Measurements from ENCODE around the gene CLRN3.
A peak's percentile ranks its signal among the peaks of the same experiment; 100 is the strongest.

CLRN3 gene

DNA sequence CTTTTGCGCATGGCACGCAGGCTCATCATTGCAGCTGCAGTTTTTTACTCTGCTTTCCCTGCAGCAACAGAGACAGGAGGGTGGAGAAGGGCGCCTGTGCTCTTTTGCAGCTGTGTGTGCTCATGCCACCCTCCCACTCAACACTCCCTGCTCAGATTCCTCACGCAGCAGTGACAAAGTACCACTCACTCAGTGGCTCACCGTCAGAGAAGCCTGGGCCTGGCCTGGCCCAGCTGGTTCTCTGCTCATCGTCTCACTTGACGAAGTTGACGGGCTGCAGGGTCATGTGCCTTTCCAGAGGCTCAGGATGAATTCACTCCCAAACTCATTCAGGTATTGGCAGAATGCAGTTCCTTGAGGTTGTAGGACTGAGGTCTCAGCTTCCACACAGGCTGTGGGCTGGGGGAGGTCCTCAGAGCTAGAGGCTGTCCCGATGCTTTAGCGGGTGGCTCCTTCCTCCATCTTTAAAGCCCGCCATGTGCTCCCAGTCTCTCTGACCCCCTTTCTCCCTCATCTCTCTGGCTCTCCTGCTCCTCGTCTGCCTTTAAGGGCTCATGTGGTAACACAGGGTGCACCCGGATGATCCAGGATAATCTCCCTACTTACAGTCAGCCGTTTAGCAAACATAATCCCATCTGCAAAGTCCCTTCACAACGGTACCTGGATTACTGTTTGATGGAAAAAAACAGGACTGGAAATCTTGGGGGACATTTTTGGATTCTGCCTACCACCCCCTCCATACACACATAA, 40.0 kb upstream of the CLRN3 start:
- H4K20me1 ChIP-seq: peaks cover 0 to 3% (median 0%) of the 10 kb centered on the region in 11 experiments; a peak in 1 of 22 replicates
- no peak overlapping the region for H3K4me2 ChIP-seq
- no peak overlapping the region for H3K27ac ChIP-seq
- H3K9me3 ChIP-seq (replicated peaks in 1 of 11): peaks cover 0 to 12% (median 5%) of the 10 kb centered on the region in 11 experiments; a peak in 8 of 22 replicates
- peaks cover 0 to 41% (median 0%) of the 10 kb centered on the region in 11 experiments; a peak in 10 of 22 replicates for H3K36me3 ChIP-seq
- H3K27me3 ChIP-seq: no peaks in the 10 kb centered on the region
- H3K9ac ChIP-seq: no peak overlapping the region
- peaks cover 0 to 28% (median 13%) of the 10 kb centered on the region in 10 experiments; a peak in 13 of 20 replicates for H3K4me1 ChIP-seq
- no peak for TF ChIP-seq Cebpa-rat (IDR thresholded peaks at IDR 0.05)
- H3K4me3 ChIP-seq: no peak overlapping the region

DNA sequence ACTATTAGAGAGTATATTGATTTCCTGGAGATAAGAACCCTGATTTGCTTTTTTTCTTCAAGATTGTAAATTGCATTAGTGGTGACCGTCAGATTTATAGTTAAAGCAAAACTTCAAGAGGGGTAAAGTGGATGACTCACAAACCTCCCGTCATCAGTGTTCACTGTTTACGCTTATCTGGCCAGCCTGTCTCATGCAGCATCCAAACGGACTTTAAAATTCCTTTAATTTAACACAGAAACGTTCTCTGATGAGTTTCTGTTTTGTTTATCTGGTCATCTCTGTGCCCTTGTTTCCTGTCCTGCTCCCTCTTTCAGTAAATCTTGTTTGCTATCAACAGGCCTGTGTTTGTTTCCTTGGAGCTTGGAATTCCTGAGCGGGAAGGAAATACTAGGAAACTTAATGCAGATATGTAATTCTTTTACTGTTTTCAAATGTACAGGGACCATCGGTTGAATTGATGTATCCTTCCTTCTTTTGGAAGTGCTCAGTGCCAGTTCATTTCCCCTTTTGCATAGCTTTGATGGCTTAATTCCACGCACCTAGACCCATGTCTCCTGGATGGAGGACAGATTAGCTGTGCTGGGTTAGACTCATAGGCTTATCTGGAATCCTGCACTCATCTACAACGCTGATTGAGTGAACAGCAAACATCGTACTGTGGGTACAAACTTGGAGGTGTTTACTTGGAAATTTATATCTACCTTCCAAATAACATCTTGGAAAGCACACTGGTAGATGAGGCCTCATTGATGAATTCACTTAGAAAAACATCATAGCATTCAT, 35.5 kb upstream of the CLRN3 start:
- Histone ChIP-seq H4K20me1 (no peaks in the 10 kb centered on the region), H3K4me1 (peaks cover 28 to 58% (median 52%) of the 10 kb centered on the region in 10 experiments), H3K27me3 (no peaks in the 10 kb centered on the region), H3K36me3 (peaks cover 0 to 15% (median 0%) of the 10 kb centered on the region in 11 experiments; a peak in 10 of 22 replicates), H3K4me2 (peak overlapping the region in 6 of 11 experiments; percentile 39 to 98 (median 84); a peak in 11 of 22 replicates), H3K9me3 (replicated peaks in 1 of 11) (peaks cover 0 to 13% (median 5%) of the 10 kb centered on the region in 11 experiments; a peak in 9 of 22 replicates), H3K9ac (no peak overlapping the region), H3K4me3 (no peak overlapping the region), H3K27ac (no peak overlapping the region)
- TF ChIP-seq Cebpa-rat (IDR thresholded peaks at IDR 0.05): no peak

DNA sequence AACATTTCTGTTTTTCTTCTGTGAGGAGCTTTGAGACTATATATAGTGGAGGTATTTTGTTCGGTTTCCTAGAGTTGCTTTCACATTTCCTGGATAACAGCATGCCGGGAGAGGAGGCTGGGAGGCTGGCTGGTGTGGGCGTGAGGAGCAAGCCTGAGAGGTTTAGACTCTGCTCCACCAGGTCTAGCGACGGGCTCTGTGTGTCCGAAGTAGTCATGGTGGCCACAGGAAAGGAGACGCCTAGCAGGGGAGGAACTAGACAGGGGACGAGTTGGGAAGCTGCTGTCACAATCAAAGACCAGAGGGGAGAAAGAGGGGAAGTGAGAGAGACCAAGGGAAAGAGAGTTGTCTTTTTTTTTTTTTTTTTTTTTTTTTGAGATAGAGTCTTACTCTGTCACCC, 33.7 kb upstream of the CLRN3 start:
- H3K27me3 ChIP-seq: no peaks in the 10 kb centered on the region
- H3K27ac ChIP-seq: peak overlapping the region in 9 of 11 experiments; percentile 17 to 96 (median 67); a peak in 18 of 22 replicates
- peak overlapping the region in 6 of 11 experiments; percentile 30 to 60 (median 45); a peak in 12 of 22 replicates for H3K9ac ChIP-seq
- peaks cover 0 to 7% (median 0%) of the 10 kb centered on the region in 11 experiments; a peak in 1 of 22 replicates for H3K36me3 ChIP-seq
- H4K20me1 ChIP-seq: no peaks in the 10 kb centered on the region
- peaks cover 0 to 7% (median 0%) of the 10 kb centered on the region in 11 experiments; a peak in 2 of 22 replicates for H3K9me3 ChIP-seq (replicated peaks in 1 of 11)
- peak overlapping the region; percentile 56 to 98 (median 80) for H3K4me2 ChIP-seq
- no peak for TF ChIP-seq Cebpa-rat (IDR thresholded peaks at IDR 0.05)
- H3K4me1 ChIP-seq: peaks cover 46 to 76% (median 70%) of the 10 kb centered on the region in 10 experiments
- H3K4me3 ChIP-seq: peak overlapping the region in 2 of 10 experiments; percentile 18 to 20; a peak in 2 of 20 replicates

DNA sequence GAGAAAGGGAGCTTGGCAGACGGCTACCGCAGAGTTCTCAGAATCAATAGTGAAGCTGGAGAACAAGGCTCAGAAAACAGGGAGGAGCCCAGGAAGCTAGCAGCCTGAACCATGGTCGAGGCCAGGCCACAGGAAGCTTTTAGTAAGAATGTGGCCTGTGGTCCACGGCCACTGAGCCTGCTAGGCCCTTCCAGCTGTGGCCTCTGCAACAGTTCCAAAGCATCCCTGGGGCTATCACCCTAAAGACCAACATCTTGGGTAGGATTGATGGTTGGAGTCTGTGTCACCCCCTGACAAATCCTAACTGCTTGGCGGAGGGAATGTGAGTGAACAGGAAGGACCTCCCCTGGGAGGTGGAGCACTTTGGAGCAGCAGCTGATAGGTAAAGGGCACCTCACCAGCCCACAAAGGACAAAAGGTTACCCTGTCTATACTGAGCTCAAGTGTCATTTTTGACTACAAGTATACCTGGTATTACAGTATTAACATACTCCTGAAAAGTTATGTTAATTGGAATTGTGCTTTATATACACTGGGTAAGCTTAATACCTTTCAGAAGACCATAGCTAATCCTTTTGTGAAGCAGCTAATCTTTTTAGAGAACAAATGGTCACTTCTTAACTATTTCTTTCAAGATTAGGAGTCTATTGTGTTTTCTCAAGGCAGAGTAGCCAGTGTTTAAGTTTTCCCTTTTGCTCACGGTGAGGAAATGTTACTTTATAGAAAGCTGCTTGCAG, 32.9 kb upstream of the CLRN3 start:
- no peaks in the 10 kb centered on the region for H4K20me1 ChIP-seq
- H3K27ac ChIP-seq: peak overlapping the region; percentile 12 to 96 (median 65); a peak in 16 of 22 replicates
- TF ChIP-seq Cebpa-rat (IDR thresholded peaks at IDR 0.05): no peak
- no peak overlapping the region for H3K4me3 ChIP-seq
- H3K9me3 ChIP-seq (replicated peaks in 1 of 11): peaks cover 0 to 7% (median 0%) of the 10 kb centered on the region in 11 experiments; a peak in 5 of 22 replicates
- no peaks in the 10 kb centered on the region for H3K27me3 ChIP-seq
- H3K9ac ChIP-seq: peak overlapping the region in 4 of 11 experiments; percentile 30 to 60 (median 49); a peak in 7 of 22 replicates
- peaks cover 0 to 6% (median 0%) of the 10 kb centered on the region in 11 experiments; a peak in 1 of 22 replicates for H3K36me3 ChIP-seq
- peak overlapping the region; percentile 56 to 98 (median 80); a peak in 21 of 22 replicates for H3K4me2 ChIP-seq
- H3K4me1 ChIP-seq: peaks cover 54 to 84% (median 78%) of the 10 kb centered on the region in 10 experiments

DNA sequence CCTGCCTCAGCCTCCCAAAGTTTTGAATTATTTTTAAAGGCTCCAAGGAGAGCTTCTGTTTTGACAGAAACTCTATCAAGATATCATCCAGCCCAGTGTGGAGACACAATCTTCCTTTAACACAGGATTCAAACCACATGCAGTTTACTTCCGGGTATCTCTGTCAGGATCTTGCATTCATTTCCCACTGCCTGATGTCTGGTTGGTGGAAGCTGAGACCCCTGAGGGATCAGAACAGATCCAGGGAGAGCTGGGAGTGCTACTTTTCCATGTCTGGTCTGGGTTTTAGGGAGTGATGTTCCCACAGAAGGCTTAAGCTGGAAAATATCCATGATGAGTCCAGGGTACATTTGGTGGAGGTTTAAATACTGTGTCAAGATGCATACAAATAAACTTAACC, 30.9 kb upstream of the CLRN3 start:
- H3K9ac ChIP-seq: peak overlapping the region in 2 of 11 experiments; percentile 8 to 75; a peak in 3 of 22 replicates
- H3K4me1 ChIP-seq: peaks cover 74 to 100% (median 97%) of the 10 kb centered on the region in 10 experiments
- peaks cover 0 to 6% (median 0%) of the 10 kb centered on the region in 11 experiments; a peak in 1 of 22 replicates for H3K36me3 ChIP-seq
- no peaks in the 10 kb centered on the region for H3K27me3 ChIP-seq
- no peak for TF ChIP-seq Cebpa-rat (IDR thresholded peaks at IDR 0.05)
- H4K20me1 ChIP-seq: no peaks in the 10 kb centered on the region
- H3K4me3 ChIP-seq: no peak overlapping the region
- peaks cover 0 to 7% (median 0%) of the 10 kb centered on the region in 11 experiments; a peak in 5 of 22 replicates for H3K9me3 ChIP-seq (replicated peaks in 1 of 11)
- peak overlapping the region; percentile 25 to 96 (median 87); a peak in 20 of 22 replicates for H3K27ac ChIP-seq
- H3K4me2 ChIP-seq: peak overlapping the region in 10 of 11 experiments; percentile 89 to 99 (median 94); a peak in 17 of 22 replicates

DNA sequence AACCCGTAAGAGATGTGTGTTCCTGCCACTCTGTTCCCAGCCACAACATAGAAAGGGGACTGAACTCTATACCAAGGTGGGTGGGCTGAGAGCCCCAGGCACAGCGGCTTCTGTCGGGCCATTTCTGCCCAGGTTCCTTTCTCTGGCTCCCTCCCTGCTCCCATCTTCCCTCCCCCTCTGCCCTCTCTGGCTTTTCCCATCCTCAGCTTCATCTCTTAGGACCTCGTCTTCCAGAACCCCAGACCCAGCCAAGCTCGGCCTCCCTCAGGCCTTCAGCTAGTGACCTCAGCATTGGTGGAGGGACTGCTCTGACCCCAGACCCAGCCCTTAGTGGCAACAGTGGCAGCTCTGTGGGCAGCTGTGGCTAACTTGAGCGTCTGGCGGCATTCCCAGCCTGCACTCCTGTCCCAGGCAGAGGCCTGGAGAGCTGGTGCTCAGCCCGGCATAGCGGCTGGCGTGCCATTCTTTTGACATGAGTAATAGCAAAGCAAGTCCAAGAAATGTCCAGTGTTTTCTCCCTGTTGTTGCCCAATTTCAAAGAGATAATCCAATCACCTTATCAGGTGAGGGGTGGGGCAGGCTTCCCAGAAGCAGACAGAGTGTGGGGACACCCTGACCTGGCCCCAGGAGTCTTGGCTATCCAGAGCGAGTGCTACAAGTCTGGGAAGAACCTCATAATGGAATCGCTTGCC, 30.1 kb upstream of the CLRN3 start:
- H3K9me3 ChIP-seq (replicated peaks in 1 of 11): peaks cover 0 to 9% (median 0%) of the 10 kb centered on the region in 11 experiments; a peak in 6 of 22 replicates
- H3K27me3 ChIP-seq: no peaks in the 10 kb centered on the region
- peak overlapping the region; percentile 76 to 96 (median 87) for H3K27ac ChIP-seq
- no peaks in the 10 kb centered on the region for H4K20me1 ChIP-seq
- H3K9ac ChIP-seq: peak overlapping the region in 8 of 11 experiments; percentile 40 to 80 (median 71); a peak in 14 of 22 replicates
- peaks cover 76 to 100% (median 98%) of the 10 kb centered on the region in 10 experiments for H3K4me1 ChIP-seq
- H3K4me2 ChIP-seq: peak overlapping the region; percentile 80 to 99 (median 93); a peak in 20 of 22 replicates
- H3K4me3 ChIP-seq: peak overlapping the region in 1 of 10 experiments; percentile 24; a peak in 3 of 20 replicates
- no peak for TF ChIP-seq Cebpa-rat (IDR thresholded peaks at IDR 0.05)
- peaks cover 0 to 6% (median 0%) of the 10 kb centered on the region in 11 experiments; a peak in 1 of 22 replicates for H3K36me3 ChIP-seq

DNA sequence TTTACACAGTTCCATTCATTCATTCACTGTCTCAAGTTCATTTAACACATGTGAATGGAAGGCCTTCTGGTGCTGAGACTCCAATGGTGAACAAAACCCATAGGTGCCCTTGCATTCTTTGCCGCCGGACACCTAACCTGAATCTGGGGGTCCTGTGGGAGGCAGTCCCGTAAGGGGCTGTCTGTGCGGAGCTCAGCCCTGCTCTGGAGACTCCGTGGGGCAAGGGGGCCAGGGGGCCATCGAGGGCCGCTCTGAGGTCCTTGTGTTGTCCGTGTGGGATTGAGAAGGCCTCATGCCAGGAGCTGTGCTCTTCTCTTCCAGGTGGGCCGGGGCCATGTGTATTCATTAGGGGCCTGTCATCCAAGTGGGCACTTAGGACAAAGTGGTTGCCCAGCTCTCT, 29.5 kb upstream of the CLRN3 start:
- peaks cover 0 to 13% (median 2%) of the 10 kb centered on the region in 11 experiments; a peak in 13 of 22 replicates for H3K9me3 ChIP-seq (replicated peaks in 1 of 11)
- peak overlapping the region; percentile 40 to 80 (median 71); a peak in 18 of 22 replicates for H3K9ac ChIP-seq
- no peaks in the 10 kb centered on the region for H3K27me3 ChIP-seq
- TF ChIP-seq Cebpa-rat (IDR thresholded peaks at IDR 0.05): no peak
- H4K20me1 ChIP-seq: no peaks in the 10 kb centered on the region
- H3K4me3 ChIP-seq: peak overlapping the region in 3 of 10 experiments; percentile 24 to 59 (median 40); a peak in 7 of 20 replicates
- H3K27ac ChIP-seq: peak overlapping the region; percentile 76 to 96 (median 87)
- peak overlapping the region; percentile 80 to 99 (median 93) for H3K4me2 ChIP-seq
- H3K4me1 ChIP-seq: peaks cover 76 to 100% (median 97%) of the 10 kb centered on the region in 10 experiments
- H3K36me3 ChIP-seq: peaks cover 0 to 8% (median 0%) of the 10 kb centered on the region in 11 experiments; a peak in 4 of 22 replicates

Data from BLaER1 treated with 17β-estradiol and CSF1 and Interleukin-3, amounts not matched to agents 10 nM and 100 nM (cell line).